PFSK-1 (cell line): ENCODE data around the gene ACADVL.

ENCODE experiments used
- POLR2AphosphoS5 ChIP-seq: IDR thresholded peaks from 2 replicates; pipeline ENCODE4 v1.6.1; 2012; ENCODE audit warnings: low read depth, mild to moderate bottlenecking, control low read depth, low read length, moderate library complexity
- SIN3A ChIP-seq: IDR thresholded peaks from 2 replicates; pipeline ENCODE4 v1.6.1; 2012; ENCODE audit warnings: mild to moderate bottlenecking, low read length, moderate library complexity, borderline replicate concordance; ENCODE audit not compliant: insufficient read depth
- TF ChIP-seq, protein P1 (sequence below), 2 experiments: IDR thresholded peaks; 2 replicates each; pipeline versions ENCODE4 v1.6.1 to v1.8.0; 2011 to 2012; ENCODE audit warnings: low read depth in 2 of 2, low read length in 2 of 2, control low read depth in 1 of 2, inconsistent platforms in 1 of 2, mild to moderate bottlenecking in 1 of 2, moderate library complexity in 1 of 2; ENCODE audit not compliant: insufficient read depth in 1 of 2

DNA sequence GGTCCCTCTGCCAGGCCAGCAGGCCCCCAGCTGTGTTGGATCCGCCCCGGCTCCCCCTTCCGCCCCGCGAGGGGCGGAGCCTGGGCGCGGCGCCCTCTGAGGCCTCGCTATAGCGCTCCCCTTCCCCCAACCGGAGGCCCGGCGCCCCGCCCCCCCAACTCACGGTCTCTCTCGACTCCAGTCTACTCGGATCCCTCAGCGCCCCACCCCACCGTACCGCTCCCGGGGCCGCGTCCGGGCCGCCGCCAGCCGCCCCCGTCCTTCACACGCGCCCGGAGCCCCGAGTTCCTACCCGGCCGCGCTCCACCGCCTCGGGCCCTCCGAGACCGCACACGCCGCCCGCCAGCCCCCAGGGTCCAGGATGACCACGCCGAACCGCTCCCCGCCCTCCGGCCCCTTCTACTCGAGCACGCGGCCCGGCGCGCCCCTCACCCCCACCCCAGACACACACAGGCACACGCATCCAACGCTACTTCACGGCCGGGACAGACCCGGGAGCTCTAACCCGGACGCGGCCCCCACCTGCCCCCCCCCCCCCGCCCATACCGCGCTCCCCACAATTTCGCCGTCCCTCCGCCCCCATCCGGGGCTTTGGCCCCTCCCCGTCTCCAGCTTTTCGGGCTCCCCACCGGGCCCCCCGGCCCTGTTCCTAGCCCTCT is 18.2 kb downstream of the ACADVL start:
- TF ChIP-seq POLR2AphosphoS5 (peak; percentile 66), SIN3A (peak; percentile 46; the same call in 1 of the 2 replicates)
- TF ChIP-seq, protein P1, sequence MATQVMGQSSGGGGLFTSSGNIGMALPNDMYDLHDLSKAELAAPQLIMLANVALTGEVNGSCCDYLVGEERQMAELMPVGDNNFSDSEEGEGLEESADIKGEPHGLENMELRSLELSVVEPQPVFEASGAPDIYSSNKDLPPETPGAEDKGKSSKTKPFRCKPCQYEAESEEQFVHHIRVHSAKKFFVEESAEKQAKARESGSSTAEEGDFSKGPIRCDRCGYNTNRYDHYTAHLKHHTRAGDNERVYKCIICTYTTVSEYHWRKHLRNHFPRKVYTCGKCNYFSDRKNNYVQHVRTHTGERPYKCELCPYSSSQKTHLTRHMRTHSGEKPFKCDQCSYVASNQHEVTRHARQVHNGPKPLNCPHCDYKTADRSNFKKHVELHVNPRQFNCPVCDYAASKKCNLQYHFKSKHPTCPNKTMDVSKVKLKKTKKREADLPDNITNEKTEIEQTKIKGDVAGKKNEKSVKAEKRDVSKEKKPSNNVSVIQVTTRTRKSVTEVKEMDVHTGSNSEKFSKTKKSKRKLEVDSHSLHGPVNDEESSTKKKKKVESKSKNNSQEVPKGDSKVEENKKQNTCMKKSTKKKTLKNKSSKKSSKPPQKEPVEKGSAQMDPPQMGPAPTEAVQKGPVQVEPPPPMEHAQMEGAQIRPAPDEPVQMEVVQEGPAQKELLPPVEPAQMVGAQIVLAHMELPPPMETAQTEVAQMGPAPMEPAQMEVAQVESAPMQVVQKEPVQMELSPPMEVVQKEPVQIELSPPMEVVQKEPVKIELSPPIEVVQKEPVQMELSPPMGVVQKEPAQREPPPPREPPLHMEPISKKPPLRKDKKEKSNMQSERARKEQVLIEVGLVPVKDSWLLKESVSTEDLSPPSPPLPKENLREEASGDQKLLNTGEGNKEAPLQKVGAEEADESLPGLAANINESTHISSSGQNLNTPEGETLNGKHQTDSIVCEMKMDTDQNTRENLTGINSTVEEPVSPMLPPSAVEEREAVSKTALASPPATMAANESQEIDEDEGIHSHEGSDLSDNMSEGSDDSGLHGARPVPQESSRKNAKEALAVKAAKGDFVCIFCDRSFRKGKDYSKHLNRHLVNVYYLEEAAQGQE (IDR thresholded peaks at IDR 0.05; ENCODE audit: insufficient read depth in 1 of 2, low read depth in 2 of 2, low read length in 2 of 2): no peak
